Mesenchymal stem cell (in vitro differentiated cells and primary cell): ENCODE measurements around the gene SLC24A3.

Experiments used
- DNase-seq: peaks from one replicate; pipeline ENCODE4 v3.0.0-alpha.2; 2013
- H2AFZ ChIP-seq: one replicate; pipeline ENCODE4 v1.6.1; 2013; ENCODE audit warnings: low read depth, mild to moderate bottlenecking, control low read depth, inconsistent platforms, low read length, moderate library complexity
- H2AK5ac ChIP-seq: 2 replicates; pipeline ENCODE4 v1.6.1; 2013; ENCODE audit warnings: low read length, moderate library complexity, mild to moderate bottlenecking, inconsistent platforms; ENCODE audit not compliant: severe bottlenecking
- H2BK120ac ChIP-seq: one replicate; pipeline ENCODE4 v1.6.1; 2013; ENCODE audit warnings: low read depth, mild to moderate bottlenecking, inconsistent platforms, low read length, moderate library complexity
- H2BK12ac ChIP-seq, 2 experiments: one replicate each; pipeline ENCODE4 v1.6.1; 2013; ENCODE audit warnings: inconsistent platforms in 2 of 2, low read length in 2 of 2, mild to moderate bottlenecking in 2 of 2, moderate library complexity in 2 of 2, control low read depth in 1 of 2
- H2BK15ac ChIP-seq: one replicate; pipeline ENCODE4 v1.6.1; 2013; ENCODE audit warnings: mild to moderate bottlenecking, low read depth, inconsistent platforms; ENCODE audit not compliant: poor library complexity, severe bottlenecking
- H2BK5ac ChIP-seq: 2 replicates; pipeline ENCODE4 v1.6.1; 2013; ENCODE audit warnings: low read depth, mild to moderate bottlenecking, low read length, control low read depth, inconsistent platforms; ENCODE audit not compliant: poor library complexity, severe bottlenecking
- H3K14ac ChIP-seq, 2 experiments: one replicate each; pipeline ENCODE4 v1.6.1; 2013; ENCODE audit warnings: inconsistent platforms in 2 of 2, low read length in 2 of 2, control low read depth in 1 of 2, mild to moderate bottlenecking in 1 of 2, moderate library complexity in 1 of 2
- H3K18ac ChIP-seq, 2 experiments: one replicate each; pipeline ENCODE4 v1.6.1; 2013; ENCODE audit warnings: inconsistent platforms in 2 of 2, low read length in 2 of 2, control low read depth in 1 of 2, low read depth in 1 of 2, mild to moderate bottlenecking in 1 of 2
- H3K23ac ChIP-seq, 2 experiments: one replicate each; pipeline ENCODE4 v1.6.1; 2013; ENCODE audit warnings: inconsistent platforms in 2 of 2, low read length in 2 of 2, mild to moderate bottlenecking in 2 of 2, moderate library complexity in 2 of 2, control low read depth in 1 of 2
- H3K27ac ChIP-seq: 2 replicates; pipeline ENCODE4 v1.5.1; 2013; ENCODE audit warnings: mild to moderate bottlenecking, moderate library complexity, low read length, control low read depth, inconsistent platforms; ENCODE audit not compliant: poor library complexity, severe bottlenecking
- H3K27me3 ChIP-seq, 2 experiments: 2 replicates each; pipeline versions ENCODE4 v1.6.1 to v1.7.0; 2013; ENCODE audit warnings: low read length in 2 of 2, mild to moderate bottlenecking in 2 of 2, moderate library complexity in 2 of 2, control low read depth in 1 of 2, inconsistent platforms in 1 of 2; ENCODE audit not compliant: control insufficient read depth in 1 of 2, insufficient read depth in 1 of 2
- H3K36me3 ChIP-seq, 2 experiments: 2 replicates each; pipeline versions ENCODE4 v1.6.1 to v1.7.0; 2013; ENCODE audit warnings: low read length in 2 of 2, control low read depth in 1 of 2, inconsistent platforms in 1 of 2, low read depth in 1 of 2, mild to moderate bottlenecking in 1 of 2; ENCODE audit not compliant: insufficient read depth in 2 of 2, control insufficient read depth in 1 of 2
- H3K4ac ChIP-seq, 2 experiments: one replicate each; pipeline ENCODE4 v1.6.1; 2013; ENCODE audit warnings: inconsistent platforms in 2 of 2, low read length in 2 of 2, mild to moderate bottlenecking in 2 of 2, moderate library complexity in 2 of 2, control low read depth in 1 of 2, low read depth in 1 of 2
- H3K4me1 ChIP-seq: 2 replicates; pipeline ENCODE4 v1.6.1; 2013; ENCODE audit warnings: low read depth, low read length, control low read depth; ENCODE audit not compliant: control insufficient read depth, insufficient read depth
- H3K4me2 ChIP-seq: 2 replicates; pipeline ENCODE4 v1.6.1; 2013; ENCODE audit warnings: low read length, mild to moderate bottlenecking, inconsistent platforms; ENCODE audit not compliant: poor library complexity, severe bottlenecking
- H3K4me3 ChIP-seq, 2 experiments: 2 replicates each; pipeline versions ENCODE4 v1.5.1 to v1.7.0; 2013; ENCODE audit warnings: low read length in 2 of 2, mild to moderate bottlenecking in 2 of 2, control low read depth in 1 of 2, low read depth in 1 of 2; ENCODE audit not compliant: insufficient read depth in 1 of 2
- H3K79me1 ChIP-seq: replicated peaks from 2 replicates; pipeline ENCODE4 v1.6.1; 2013; ENCODE audit warnings: mild to moderate bottlenecking, control low read depth, low read length, inconsistent platforms; ENCODE audit not compliant: poor library complexity, severe bottlenecking
- H3K9ac ChIP-seq: 2 replicates; pipeline ENCODE4 v1.7.0; 2013; ENCODE audit warnings: mild to moderate bottlenecking, low read length, moderate library complexity
- H3K9me3 ChIP-seq: 2 replicates; pipeline ENCODE4 v1.7.0; 2013; ENCODE audit warnings: mild to moderate bottlenecking, low read length; ENCODE audit not compliant: control insufficient read depth
- H4K8ac ChIP-seq: one replicate; pipeline ENCODE4 v1.6.1; 2013; ENCODE audit warnings: inconsistent platforms, mild to moderate bottlenecking, low read length, moderate library complexity
- H4K91ac ChIP-seq: one replicate; pipeline ENCODE4 v1.6.1; 2013; ENCODE audit warnings: mild to moderate bottlenecking, low read length, inconsistent platforms
- WGBS: methylation state at CpG from one replicate; pipeline ENCODE4 v1.1.7; 2013; ENCODE audit warnings: mixed read lengths; 5-methylcytosine and 5-hydroxymethylcytosine counted together

SLC24A3 gene

GRCh38 chr20:19251506-19251905, 39.1 kb downstream of the SLC24A3 start:
- Histone ChIP-seq H2BK15ac (no peak overlapping the region), H3K4me3 (no peak overlapping the region), H2BK120ac (no peak overlapping the region), H4K91ac (no peak overlapping the region), H3K36me3 (no peaks in the 10 kb centered on the region), H3K4me2 (no peak overlapping the region), H4K8ac (no peak overlapping the region), H3K18ac (no peak overlapping the region), H3K23ac (no peak overlapping the region), H3K4ac (no peak overlapping the region), H3K9me3 (no peaks in the 10 kb centered on the region), H3K9ac (no peak overlapping the region), H3K4me1 (no peaks in the 10 kb centered on the region), H3K14ac (no peak overlapping the region), H3K79me1 (no peaks in the 10 kb centered on the region), H3K27ac (no peak overlapping the region), H2BK5ac (no peak overlapping the region), H2AK5ac (no peak overlapping the region), H2BK12ac (no peak overlapping the region), H2AFZ (no peak overlapping the region), H3K27me3 (no peaks in the 10 kb centered on the region)
- 71% methylated on average over 4 of the region's 4 CpGs for WGBS
- no peak for DNase-seq

- DNase-seq: no peak
- H3K4me1 ChIP-seq: no peaks in the 10 kb centered on the region
- H2BK15ac ChIP-seq: no peak overlapping the region
- H3K27ac ChIP-seq: no peak overlapping the region
- no peak overlapping the region for H3K4ac ChIP-seq
- H3K9me3 ChIP-seq: no peaks in the 10 kb centered on the region
- no peaks in the 10 kb centered on the region for H3K36me3 ChIP-seq
- no peak overlapping the region for H4K8ac ChIP-seq
- H2AFZ ChIP-seq: no peak overlapping the region
- H3K9ac ChIP-seq: no peak overlapping the region
- H2BK12ac ChIP-seq: no peak overlapping the region
- H3K79me1 ChIP-seq: no peaks in the 10 kb centered on the region
- H3K27me3 ChIP-seq: no peaks in the 10 kb centered on the region
- no peak overlapping the region for H3K23ac ChIP-seq
- H3K4me2 ChIP-seq: no peak overlapping the region
- no peak overlapping the region for H2BK5ac ChIP-seq
- H2BK120ac ChIP-seq: no peak overlapping the region
- no peak overlapping the region for H3K14ac ChIP-seq
- H3K18ac ChIP-seq: no peak overlapping the region
- 69% methylated on average over 3 of the region's 3 CpGs for WGBS
- H3K4me3 ChIP-seq: no peak overlapping the region
- H4K91ac ChIP-seq: no peak overlapping the region
- H2AK5ac ChIP-seq: no peak overlapping the region
Measured at GRCh38 chr20:19251958-19252357, 39.5 kb downstream of the SLC24A3 start.

- Histone ChIP-seq H3K36me3 (no peaks in the 10 kb centered on the region), H3K23ac (no peak overlapping the region), H3K9ac (no peak overlapping the region), H2BK5ac (no peak overlapping the region), H3K27me3 (no peaks in the 10 kb centered on the region), H3K18ac (no peak overlapping the region), H4K91ac (no peak overlapping the region), H3K9me3 (no peaks in the 10 kb centered on the region), H4K8ac (no peak overlapping the region), H3K4me2 (no peak overlapping the region), H2BK120ac (no peak overlapping the region), H3K14ac (no peak overlapping the region), H2AK5ac (no peak overlapping the region), H2BK12ac (no peak overlapping the region), H2BK15ac (no peak overlapping the region), H3K4ac (no peak overlapping the region), H3K4me1 (no peaks in the 10 kb centered on the region), H2AFZ (no peak overlapping the region), H3K27ac (no peak overlapping the region), H3K79me1 (no peaks in the 10 kb centered on the region), H3K4me3 (no peak overlapping the region)
- DNase-seq: peak; percentile 73
- 70% methylated on average over 4 of the region's 5 CpGs for WGBS
Measured at GRCh38 chr20:19252451-19253120, 40.1 kb downstream of the SLC24A3 start.

DNA sequence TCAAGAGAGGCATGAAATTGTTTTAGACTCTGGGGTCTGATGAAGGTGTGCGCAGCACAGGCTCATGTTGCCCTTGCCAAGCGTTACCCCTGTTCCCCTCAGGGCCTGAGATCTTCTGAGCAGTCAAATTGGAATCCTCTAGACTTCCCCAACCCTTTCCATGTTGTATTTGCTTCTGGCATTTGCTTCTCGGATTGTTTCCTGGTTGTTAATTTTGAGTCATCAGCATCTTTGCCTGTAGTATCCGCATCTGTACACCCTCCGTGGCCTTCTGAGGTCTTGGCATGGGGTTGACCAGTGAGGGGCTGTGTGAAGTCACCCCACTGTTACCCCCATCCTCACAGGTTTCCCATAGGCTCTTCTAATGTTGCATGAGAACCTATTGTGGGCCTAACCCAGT, 40.9 kb downstream of the SLC24A3 start:
- H3K9ac ChIP-seq: no peak overlapping the region
- no peak overlapping the region for H3K18ac ChIP-seq
- H4K91ac ChIP-seq: no peak overlapping the region
- H3K14ac ChIP-seq: no peak overlapping the region
- DNase-seq: no peak
- H3K79me1 ChIP-seq: no peaks in the 10 kb centered on the region
- no peaks in the 10 kb centered on the region for H3K9me3 ChIP-seq
- no peaks in the 10 kb centered on the region for H3K4me1 ChIP-seq
- H3K36me3 ChIP-seq: no peaks in the 10 kb centered on the region
- no peak overlapping the region for H2BK5ac ChIP-seq
- WGBS: 59% methylated on average over 5 of the region's 5 CpGs
- no peak overlapping the region for H3K4me2 ChIP-seq
- no peak overlapping the region for H3K4me3 ChIP-seq
- H3K4ac ChIP-seq: no peak overlapping the region
- no peak overlapping the region for H3K23ac ChIP-seq
- no peak overlapping the region for H2AFZ ChIP-seq
- H2BK120ac ChIP-seq: no peak overlapping the region
- H2AK5ac ChIP-seq: no peak overlapping the region
- no peak overlapping the region for H3K27ac ChIP-seq
- H4K8ac ChIP-seq: no peak overlapping the region
- no peak overlapping the region for H2BK12ac ChIP-seq
- no peaks in the 10 kb centered on the region for H3K27me3 ChIP-seq
- no peak overlapping the region for H2BK15ac ChIP-seq
